NB4 (cell line): ENCODE results near the gene MMP23B.

ENCODE experiments used
- DNase-seq: peaks from one replicate; pipeline ENCODE4 v3.0.0; 2010; ENCODE audit warnings: low read depth
- H3K4me3 ChIP-seq: one replicate; pipeline ENCODE4 v1.5.1; 2011; ENCODE audit warnings: mild to moderate bottlenecking, low read depth, low read length, moderate library complexity
- CTCF ChIP-seq: IDR thresholded peaks from one replicate; pipeline ENCODE4 v1.5.1; 2012; ENCODE audit warnings: low read depth, low read length
- MYC ChIP-seq: IDR thresholded peaks from 2 replicates; pipeline ENCODE4 v1.6.1; 2011; ENCODE audit warnings: low read depth, low read length
- POLR2A ChIP-seq: IDR thresholded peaks from 2 replicates; pipeline ENCODE4 v1.6.1; 2011; ENCODE audit warnings: mild to moderate bottlenecking; ENCODE audit not compliant: insufficient read length; ENCODE audit errors: extremely low read depth
- TF ChIP-seq, protein P1 (sequence below): IDR thresholded peaks from 2 replicates; pipeline ENCODE4 v1.6.1; 2011; ENCODE audit warnings: low read depth, low read length

MMP23B gene

GRCh38 chr1:1677718-1678580 lies 46.0 kb downstream of the MMP23B start:
- DNase-seq: peak; percentile 73
- TF ChIP-seq CTCF: no peak
- no peak for TF ChIP-seq MYC
- TF ChIP-seq, protein P1, sequence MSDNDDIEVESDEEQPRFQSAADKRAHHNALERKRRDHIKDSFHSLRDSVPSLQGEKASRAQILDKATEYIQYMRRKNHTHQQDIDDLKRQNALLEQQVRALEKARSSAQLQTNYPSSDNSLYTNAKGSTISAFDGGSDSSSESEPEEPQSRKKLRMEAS: no peak
- no peak for TF ChIP-seq POLR2A
- H3K4me3 ChIP-seq: no peak overlapping the region

DNA sequence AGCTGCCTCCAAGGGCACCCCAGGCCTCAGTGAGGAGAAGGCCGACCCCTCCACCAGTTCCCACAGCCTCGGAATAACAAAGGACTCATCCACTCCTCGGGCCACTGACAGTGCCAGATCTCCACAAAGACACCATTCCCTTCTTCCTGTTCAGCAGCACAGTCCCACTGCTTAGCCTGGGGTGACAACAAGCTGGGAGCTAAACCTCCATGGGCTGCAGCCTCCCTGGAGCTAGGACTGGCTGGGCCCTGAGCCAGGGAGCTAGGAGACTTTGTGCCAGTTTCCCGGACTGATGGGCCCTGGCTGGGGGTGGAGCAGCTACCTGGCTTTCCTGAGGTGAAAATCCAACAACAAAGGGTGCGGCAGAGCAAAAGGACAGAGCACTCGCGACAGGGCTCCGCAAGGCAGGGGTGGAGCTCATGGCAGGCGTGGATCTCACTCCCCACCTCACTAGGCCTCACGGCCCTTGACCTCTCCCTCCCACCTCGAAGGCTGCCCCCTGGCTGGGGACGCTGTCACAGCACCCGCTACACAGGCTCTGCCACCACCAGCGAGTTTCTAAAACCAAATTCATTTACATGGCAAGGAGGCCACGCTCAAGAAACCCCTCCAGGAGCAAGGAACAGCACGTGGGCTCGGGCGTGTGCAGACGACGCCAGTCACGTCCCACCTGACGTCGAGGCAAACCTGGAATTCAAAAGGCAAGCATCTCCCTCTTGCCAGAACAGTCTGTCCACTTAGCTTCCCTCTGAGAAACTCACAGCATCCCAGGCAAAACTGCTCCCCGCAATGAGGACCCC lies 46.8 kb downstream of the MMP23B start:
- no peak for TF ChIP-seq POLR2A
- peak; percentile 44 for TF ChIP-seq CTCF
- H3K4me3 ChIP-seq: no peak overlapping the region
- DNase-seq: peak; percentile 56

DNA sequence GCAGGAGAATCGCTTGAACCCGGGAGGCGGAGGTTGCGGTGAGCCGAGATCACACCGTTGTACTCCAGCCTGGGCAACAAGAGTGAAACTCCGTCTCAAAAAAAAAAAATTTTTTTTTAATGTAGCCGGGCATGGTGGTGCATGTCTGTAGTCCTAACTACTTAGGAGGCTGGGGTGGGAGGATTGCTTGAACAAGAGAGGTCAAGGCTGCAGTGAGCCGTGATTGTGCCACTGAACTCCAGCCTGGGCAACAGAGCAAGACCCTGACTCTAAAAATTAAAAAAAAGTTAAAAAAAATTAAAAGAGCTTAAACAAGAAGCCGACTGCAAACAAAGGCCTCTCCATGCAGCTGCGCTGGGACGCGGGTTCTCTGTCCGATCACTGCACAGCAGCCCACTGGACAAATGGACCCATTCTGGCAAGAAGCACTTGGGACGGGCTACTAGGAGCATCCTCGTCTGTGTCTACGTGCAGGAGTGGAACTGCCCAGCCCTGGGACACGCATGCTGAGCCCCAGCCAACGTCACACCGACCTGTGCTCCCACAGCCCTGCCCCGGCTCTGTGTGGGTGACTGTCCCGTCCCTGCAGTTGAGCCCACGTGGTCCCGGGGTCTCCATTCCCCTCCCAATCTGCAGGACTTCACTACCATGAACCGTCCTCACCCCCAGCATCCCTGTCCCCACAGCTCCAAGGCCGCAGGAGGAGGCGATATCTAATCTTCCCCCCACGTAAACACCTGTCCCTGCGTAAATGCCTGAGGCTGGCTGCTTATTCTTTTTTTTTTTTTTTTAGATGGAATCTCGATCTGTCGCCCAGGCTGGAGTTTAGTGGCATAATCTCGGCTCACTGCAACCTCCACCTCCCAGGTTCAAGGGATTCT lies 48.3 kb downstream of the MMP23B start:
- H3K4me3 ChIP-seq: no peak overlapping the region
- DNase-seq: no peak

GRCh38 chr1:1680912-1681273 lies 48.9 kb downstream of the MMP23B start:
- DNase-seq: no peak
- TF ChIP-seq MYC: no peak
- TF ChIP-seq POLR2A: no peak
- TF ChIP-seq, protein P1: no peak
- TF ChIP-seq CTCF: no peak
- H3K4me3 ChIP-seq: no peak overlapping the region

More for the DNA sequence above, 48.3 kb downstream of the MMP23B start:
- TF ChIP-seq MYC: no peak
- TF ChIP-seq CTCF: no peak
- TF ChIP-seq POLR2A: no peak
- TF ChIP-seq, protein P1: no peak

DNA sequence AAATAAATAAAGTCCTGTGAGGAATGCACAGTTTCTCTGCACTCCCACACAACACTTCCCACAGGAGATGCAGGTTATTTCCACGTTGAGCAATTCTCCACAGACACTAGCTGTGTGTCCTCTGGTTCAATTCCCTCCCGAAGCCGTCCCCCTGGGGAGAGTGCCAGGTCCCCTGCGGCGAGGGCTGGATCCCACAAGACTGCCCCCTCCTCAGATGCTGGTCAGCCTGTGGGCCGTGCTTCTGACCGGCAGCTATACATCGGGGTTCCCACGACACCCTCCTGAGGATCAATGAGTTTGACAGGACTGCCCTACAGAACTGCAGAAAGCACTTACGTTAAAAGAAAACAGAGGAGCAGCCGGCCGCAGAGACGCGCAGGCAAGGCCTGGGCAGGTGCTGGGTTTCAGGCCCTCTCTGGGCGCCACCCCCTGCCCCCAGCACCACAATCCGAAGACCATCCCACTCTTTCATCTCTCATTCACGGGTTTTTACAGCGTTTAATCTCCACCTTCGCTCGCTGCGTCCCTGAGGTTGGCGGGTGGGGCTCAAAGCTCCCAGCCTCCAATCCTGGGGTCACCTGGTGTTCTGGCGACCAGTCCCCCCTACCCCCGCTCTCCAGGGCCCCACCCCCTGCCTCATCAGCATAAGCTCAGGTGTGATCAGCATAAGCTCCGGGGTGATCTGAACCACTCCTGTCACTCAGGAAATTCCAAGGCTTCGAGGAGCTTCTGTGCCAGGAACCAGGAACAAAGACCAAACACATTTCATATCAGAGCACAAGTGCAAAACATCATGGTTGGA lies 51.3 kb downstream of the MMP23B start:
- no peak for DNase-seq
- H3K4me3 ChIP-seq: no peak overlapping the region
- TF ChIP-seq POLR2A (no peak), MYC (no peak), CTCF (no peak)
- TF ChIP-seq, protein P1: no peak
